Tibial nerve (tissue), 4 donors: Measurements from ENCODE around the gene CACNA1A. TPM values are rescaled to one million over a fixed set of nuclear protein-coding genes. Genes with fewer than 3 reads are reported as not detected.

ENCODE experiments used
- DNase-seq, 2 donors: peaks; one replicate each; pipeline ENCODE4 v3.0.0-alpha.2; 2019; ENCODE audit warnings: low spot score in 2 of 2
- H3K27ac ChIP-seq, 4 donors: fragments of 200-600 bp; sonication (generic) in 3 of 4; one replicate each; pipeline ENCODE4 v1.5.1; 2017 to 2019; ENCODE audit warnings: mild to moderate bottlenecking in 1 of 4
- H3K27me3 ChIP-seq, 2 donors: fragments of 200-600 bp; sonication (generic) in 1 of 2; one replicate each; pipeline versions ENCODE4 v1.5.1 to v1.6.0; 2017 to 2019
- H3K36me3 ChIP-seq, 3 donors: fragments of 200-600 bp; sonication (generic); one replicate each; pipeline ENCODE4 v1.5.1; 2018 to 2019
- H3K4me1 ChIP-seq, 4 donors: fragments of 200-600 bp; sonication (generic) in 3 of 4; one replicate each; pipeline ENCODE4 v1.5.1; 2017 to 2019
- H3K4me3 ChIP-seq, 4 donors: fragments of 200-600 bp; sonication (generic) in 3 of 4; one replicate each; pipeline ENCODE4 v1.5.1; 2017 to 2019; ENCODE audit warnings: mild to moderate bottlenecking in 1 of 4, moderate library complexity in 1 of 4
- H3K9me3 ChIP-seq, 4 donors: fragments of 200-600 bp; sonication (generic) in 3 of 4; one replicate each; pipeline ENCODE4 v1.5.1; 2017 to 2019
- CTCF ChIP-seq, 5 experiments: fragments of 200-600 bp in 3 of 5; fragments of 450-650 bp in 2 of 5; sonication (generic) in 3 of 5; IDR thresholded peaks; one replicate each; pipeline ENCODE4 v1.5.1; 2016 to 2019; ENCODE audit warnings: antibody characterized with exemption in 5 of 5, mild to moderate bottlenecking in 3 of 5, moderate library complexity in 2 of 5
- EP300 ChIP-seq, 2 donors: sonication (generic); formaldehyde crosslinking; IDR thresholded peaks; one replicate each; pipeline ENCODE4 v1.6.1; 2017; ENCODE audit warnings: antibody characterized with exemption in 2 of 2, mild to moderate bottlenecking in 1 of 2
- POLR2A ChIP-seq, 2 donors: fragments of 450-650 bp; IDR thresholded peaks; one replicate each; pipeline ENCODE4 v1.6.1; 2017; ENCODE audit warnings: antibody characterized with exemption in 2 of 2, mild to moderate bottlenecking in 2 of 2, moderate library complexity in 2 of 2
- WGBS, 2 donors: methylation state at CpG; one replicate each; pipeline ENCODE4 v1.1.5; 2018; 5-methylcytosine and 5-hydroxymethylcytosine counted together
- total RNA-seq, 4 donors: library from RNA; depleted of rRNA; stranded (reverse); fragments of >200 nt; gene quantifications; one replicate each; pipeline ENCODE4 v1.1.0, GENCODE V29; 2016

The CACNA1A gene
- total RNA-seq, 4 donors from 2014 or later = 4.0 to 10.2 (median 9.3) TPM

DNA sequence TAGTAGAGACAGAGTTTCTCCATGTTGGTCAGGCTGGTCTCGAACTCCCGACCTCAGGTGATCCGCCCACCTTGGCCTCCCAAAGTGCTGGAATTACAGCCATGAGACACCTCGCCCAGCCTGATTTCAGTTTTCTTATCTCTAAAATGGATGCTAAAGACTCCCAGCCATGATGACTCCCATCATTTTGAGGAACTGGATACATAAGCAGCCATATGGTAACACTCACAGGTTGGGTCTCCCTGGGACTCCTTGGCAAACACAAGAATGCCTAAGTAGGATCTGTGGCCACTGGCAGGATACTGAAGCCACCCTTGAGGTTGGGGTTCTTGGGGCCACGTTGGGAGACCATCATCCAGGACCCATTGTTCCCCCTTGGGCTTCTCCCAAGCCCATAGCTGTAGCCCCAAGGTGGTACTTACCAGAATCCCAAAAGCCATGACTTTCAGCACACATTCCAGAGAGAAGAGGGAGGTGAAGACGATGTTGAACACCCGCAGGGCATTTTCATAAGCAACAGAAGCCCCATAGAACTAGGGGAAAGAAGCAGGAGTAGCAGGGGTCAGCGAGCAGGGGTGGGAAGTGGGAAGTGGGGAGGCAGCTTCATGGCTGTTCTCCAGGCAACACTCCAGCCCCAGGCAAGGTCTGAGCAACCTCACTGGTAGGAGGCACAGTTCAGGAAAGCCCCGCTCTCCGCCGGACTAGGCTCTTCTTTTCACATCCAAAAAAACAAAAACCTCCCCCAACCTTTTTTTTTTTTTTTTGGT lies 253.5 kb downstream of the CACNA1A start:
- DNase-seq = no peak
- H3K36me3 ChIP-seq = no peaks in the 10 kb centered on the region
- TF ChIP-seq POLR2A (IDR thresholded peaks at IDR 0.05) = no peak
- no peak for TF ChIP-seq CTCF (IDR thresholded peaks at IDR 0.05)
- TF ChIP-seq EP300 (IDR thresholded peaks at IDR 0.05) = no peak
- H3K9me3 ChIP-seq = peaks cover 0 to 13% (median 0%) of the 10 kb centered on the region in 4 donors
- H3K4me3 ChIP-seq = no peak overlapping the region
- WGBS, 2 donors = 61% methylated on average over 10 to 11 of the region's 11 CpGs
- no peak overlapping the region for H3K27ac ChIP-seq
- peaks cover 0 to 4% of the 10 kb centered on the region in 2 donors for H3K27me3 ChIP-seq
- H3K4me1 ChIP-seq = no peaks in the 10 kb centered on the region

GRCh38 chr19:13244920-13245319 lies 261.4 kb downstream of the CACNA1A start:
- no peak for DNase-seq
- Histone ChIP-seq H3K9me3 (no peaks in the 10 kb centered on the region), H3K36me3 (no peaks in the 10 kb centered on the region), H3K4me1 (no peaks in the 10 kb centered on the region), H3K27me3 (no peaks in the 10 kb centered on the region), H3K4me3 (no peak overlapping the region), H3K27ac (no peak overlapping the region)
- WGBS, 2 donors = 79 to 90% methylated on average over 12 of the region's 12 CpGs
- no peak for TF ChIP-seq POLR2A (IDR thresholded peaks at IDR 0.05)
- no peak for TF ChIP-seq CTCF (IDR thresholded peaks at IDR 0.05)
- TF ChIP-seq EP300 (IDR thresholded peaks at IDR 0.05) = no peak

DNA sequence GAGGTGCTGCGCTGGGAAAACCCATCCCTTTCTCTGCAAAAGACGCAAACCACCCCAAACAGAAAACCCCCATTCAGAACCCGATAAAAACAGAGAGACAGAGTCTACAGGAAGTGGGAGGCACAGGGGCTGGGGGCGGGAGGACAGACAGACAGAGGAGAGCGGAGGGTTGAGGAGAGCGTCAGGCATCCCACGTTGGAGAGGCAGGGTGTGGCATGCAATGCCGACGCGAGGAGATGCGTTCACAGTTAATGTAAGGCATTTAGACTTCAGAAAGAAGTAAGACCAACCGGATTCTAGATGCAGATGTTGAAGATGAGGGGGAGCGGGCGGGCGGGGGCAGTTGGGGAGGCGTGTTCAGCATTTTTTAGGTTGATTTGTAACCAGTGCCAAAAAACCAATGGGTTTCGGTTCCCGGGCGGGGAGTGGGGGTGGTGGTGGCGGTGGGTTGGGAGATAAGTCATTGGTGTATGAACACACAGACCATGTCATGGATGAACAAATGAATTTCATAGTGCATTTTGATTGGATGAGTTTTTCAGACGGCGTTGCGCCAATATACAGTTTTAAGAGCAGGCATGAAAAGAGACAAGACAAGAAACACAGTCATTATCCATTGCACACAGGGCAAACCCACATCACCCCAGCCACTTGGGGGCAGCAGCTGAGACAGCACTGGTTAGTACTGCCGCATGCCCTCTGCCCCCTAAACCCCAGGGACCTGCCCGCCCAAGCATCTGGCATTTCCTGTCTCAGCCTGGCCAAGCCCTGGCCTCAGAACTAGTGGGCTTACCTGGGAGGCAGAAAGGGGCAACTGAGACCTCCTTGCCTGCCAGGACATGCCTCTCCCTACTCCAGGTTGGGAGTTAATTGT lies 264.8 kb downstream of the CACNA1A start:
- 61 to 66% methylated on average over 25 of the region's 25 CpGs for WGBS, 2 donors
- no peak overlapping the region for H3K27ac ChIP-seq
- no peak for DNase-seq

DNA sequence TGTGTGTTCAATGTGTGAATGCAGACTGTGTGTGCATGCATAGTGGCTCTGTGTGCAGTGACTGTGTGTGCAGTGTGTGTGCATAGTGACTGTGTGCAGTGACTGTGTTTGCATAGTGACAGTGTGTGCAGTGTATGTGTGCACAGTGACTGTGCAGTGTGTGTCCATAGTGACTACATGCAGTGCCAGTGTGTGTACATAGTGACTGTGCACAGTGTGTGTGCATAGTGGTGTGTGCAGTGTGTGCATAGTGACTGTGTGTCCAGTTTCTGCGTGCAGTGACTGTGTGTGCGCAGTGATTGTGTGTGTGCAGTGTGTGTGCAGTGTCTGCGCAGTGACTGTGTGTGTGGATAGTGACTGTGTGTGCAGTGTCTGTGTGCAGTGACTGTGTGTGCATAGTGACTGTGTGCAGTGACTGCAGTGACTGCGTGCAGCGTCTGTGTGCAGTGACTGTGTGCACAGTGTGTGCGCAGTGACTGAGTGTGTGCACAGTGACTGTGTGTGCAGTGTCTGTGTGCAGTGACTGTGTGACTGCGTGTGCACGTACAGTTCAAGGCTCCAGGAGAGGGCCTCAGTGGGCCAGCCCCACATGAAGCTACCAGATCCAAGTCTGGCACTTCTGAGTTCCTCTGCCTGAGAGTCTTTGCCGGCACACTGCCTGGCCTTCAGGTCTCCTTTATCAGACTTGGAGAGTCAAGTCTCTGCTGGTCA lies 265.8 kb downstream of the CACNA1A start:
- H3K9me3 ChIP-seq = peaks cover 0 to 13% (median 0%) of the 10 kb centered on the region in 4 donors
- no peaks in the 10 kb centered on the region for H3K4me1 ChIP-seq
- no peaks in the 10 kb centered on the region for H3K36me3 ChIP-seq
- TF ChIP-seq POLR2A (IDR thresholded peaks at IDR 0.05) (no peak), EP300 (IDR thresholded peaks at IDR 0.05) (no peak), CTCF (IDR thresholded peaks at IDR 0.05) (no peak)
- no peaks in the 10 kb centered on the region for H3K27me3 ChIP-seq
- 65 to 71% methylated on average over 9 of the region's 9 CpGs for WGBS, 2 donors
- no peak overlapping the region for H3K27ac ChIP-seq
- no peak overlapping the region for H3K4me3 ChIP-seq
- no peak for DNase-seq

More for the DNA sequence above, 264.8 kb downstream of the CACNA1A start:
- H3K36me3 ChIP-seq = no peaks in the 10 kb centered on the region
- no peak overlapping the region for H3K4me3 ChIP-seq
- H3K4me1 ChIP-seq = no peaks in the 10 kb centered on the region
- TF ChIP-seq EP300 (IDR thresholded peaks at IDR 0.05) (no peak), CTCF (IDR thresholded peaks at IDR 0.05) (no peak), POLR2A (IDR thresholded peaks at IDR 0.05) (no peak)
- H3K27me3 ChIP-seq = no peaks in the 10 kb centered on the region
- H3K9me3 ChIP-seq = peaks cover 0 to 3% (median 0%) of the 10 kb centered on the region in 4 donors
